NCI-H146 treated with DMSO at 0.1 percent for 48 hours (cell line): ENCODE data around the gene ARF3.
A peak's percentile ranks its signal among the peaks of the same experiment; 100 is the strongest.

Source experiments
- DNase-seq: peaks from one replicate; lab custom pipeline; 2025; ENCODE audit not compliant: unreplicated experiment; lab: John Stamatoyannopoulos, UW

Gene ARF3

GRCh38 chr12:48967991-48968390, 10.7 kb upstream of the ARF3 start:
- DNase-seq, result no peak

- no peak for DNase-seq
Observed at GRCh38 chr12:48966177-48966895, 9.0 kb upstream of the ARF3 start.

DNA sequence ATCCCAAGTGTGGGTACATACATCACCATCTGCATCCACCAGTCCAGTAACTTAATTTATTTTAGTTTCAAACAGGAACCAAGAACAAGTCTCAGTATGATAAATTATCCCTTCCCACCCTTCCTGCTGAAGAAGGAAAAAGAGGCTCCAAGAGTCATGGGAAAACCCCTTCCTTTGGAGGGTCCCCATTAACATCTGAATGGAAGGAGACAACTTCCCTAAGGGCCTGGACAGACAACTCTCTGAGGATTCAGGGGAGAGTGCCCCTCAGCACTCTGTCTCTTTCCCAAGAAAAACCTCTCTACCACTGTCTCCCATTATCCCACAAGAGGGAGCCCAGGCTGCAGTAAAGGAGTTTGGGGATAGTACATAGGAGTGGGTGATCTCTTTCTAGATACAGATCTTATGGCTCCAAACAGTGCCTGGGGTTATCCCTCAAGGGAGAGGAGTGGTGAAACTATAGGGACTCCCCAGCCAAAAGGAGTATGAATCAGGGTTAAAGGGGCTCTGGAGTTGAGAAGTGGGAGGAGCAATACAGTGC, 8.1 kb upstream of the ARF3 start:
- no peak for DNase-seq

- no peak for DNase-seq
Observed at GRCh38 chr12:48961801-48962200, 4.5 kb upstream of the ARF3 start.

DNA sequence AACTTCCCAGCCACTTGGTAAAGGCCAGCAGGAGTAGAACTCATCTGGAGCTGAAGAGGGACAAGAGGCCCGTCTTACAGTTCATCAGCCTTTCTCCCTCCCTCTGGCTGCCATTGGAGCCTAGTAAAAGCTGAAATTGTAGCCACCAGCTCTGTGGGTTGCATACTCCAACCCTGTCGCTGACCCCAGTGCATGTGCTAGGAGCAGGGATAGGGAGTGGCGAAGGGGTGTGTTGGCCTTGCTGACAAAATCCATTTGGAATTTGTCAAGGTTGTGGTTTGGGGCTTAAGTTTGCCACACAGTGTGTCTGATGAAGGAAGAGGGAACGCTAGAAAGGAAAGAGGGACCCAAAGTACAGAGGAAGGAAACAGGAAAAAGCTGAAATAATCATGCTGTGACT, 4.0 kb upstream of the ARF3 start:
- no peak for DNase-seq

- DNase-seq, result no peak
Observed at GRCh38 chr12:48960834-48961233, 3.5 kb upstream of the ARF3 start.

GRCh38 chr12:48958049-48958388, 732 bp upstream of the ARF3 start:
- DNase-seq, result no peak

DNA sequence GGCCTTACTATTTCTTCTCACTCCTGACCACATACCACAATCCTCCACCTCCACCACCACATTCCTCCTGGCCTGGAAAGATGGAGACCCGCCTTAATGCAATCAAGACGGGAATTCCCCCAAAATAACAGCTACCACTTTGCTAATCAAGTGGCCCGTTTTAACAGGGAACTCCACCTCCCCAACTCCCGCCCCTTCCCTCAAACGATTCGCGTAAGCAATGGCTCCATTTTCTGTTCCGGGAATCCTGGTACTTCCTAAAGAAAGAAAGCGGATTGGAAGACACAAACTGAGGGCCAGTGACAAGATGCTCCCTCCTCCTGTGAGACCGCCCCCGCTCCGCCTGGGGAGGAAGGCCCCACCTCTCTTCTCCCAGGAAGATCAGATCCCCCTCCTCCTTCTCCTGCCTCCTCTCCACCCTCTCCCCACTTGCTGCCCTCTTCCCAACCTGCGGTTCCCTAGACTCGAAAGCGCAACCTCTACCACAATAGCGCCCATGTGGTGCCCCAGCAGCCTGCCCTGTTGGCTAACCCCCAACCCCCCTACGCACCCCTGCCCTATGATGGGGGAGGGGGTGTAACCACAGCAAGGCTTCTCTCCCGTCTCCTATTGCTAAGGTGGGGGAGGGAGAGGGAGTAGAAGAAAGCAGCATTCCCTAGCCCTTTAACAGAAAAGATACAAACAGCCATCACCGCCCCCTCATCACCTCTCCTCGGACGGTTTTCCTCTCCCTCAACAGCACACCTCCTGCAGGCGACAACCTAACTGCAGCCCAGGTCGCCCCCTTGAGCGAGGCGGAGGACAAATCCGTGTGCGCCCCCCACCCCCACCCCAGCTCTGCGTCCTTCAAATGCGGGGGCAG, 777 bp downstream of the ARF3 start:
- peak; percentile 93 for DNase-seq

DNA sequence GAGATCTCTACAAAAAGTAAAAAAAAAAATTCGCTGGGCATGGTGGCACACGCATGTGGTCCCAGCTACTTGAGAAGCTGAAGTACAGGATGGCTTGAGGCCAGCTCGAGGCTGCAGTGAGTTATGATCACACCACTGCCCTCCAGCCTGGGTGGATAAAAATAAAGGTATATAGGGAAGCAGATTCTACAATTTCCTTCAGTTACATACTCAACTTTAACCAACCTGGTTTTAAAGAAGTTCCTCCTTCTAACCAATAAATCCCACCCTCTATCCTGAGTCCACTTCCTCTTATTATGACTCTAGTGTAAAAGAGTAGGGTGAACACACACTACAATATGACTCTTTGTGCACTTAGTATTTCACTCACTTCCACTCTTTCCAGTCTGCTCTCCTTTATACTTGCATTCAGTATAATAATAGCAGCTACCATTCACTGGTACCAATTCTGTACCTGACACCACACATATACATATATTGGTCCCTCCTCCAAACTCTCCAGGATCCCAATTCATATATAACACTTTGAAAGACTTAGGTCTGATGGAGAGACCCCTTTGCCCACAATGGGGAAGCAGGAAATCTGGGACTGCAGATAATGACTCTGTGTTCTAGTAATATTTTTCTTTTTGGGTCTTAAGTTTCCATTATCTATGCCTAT, 2.3 kb downstream of the ARF3 start:
- no peak for DNase-seq

DNA sequence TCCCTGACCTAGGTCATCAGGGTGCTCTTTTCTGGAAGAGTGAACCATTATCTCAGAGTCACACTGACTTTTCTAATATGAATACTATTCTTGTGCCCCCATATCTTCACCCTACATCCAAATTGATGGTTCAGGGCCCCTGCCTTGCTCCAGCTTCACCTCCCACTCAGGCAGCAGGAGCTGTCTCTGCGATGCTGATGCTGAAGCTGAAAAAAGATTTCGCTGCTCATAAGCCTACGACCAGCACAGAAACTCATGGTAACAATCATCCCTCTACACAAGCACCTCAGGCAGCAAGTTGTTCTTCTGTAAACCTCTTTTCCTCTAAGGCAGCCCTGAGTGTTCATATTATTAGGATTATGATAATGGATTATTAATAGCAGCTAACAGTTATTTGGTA, 3.2 kb downstream of the ARF3 start:
- no peak for DNase-seq

- no peak for DNase-seq
Observed at GRCh38 chr12:48952691-48953090, 4.6 kb downstream of the ARF3 start.

- no peak for DNase-seq
Observed at GRCh38 chr12:48947727-48948126, 9.6 kb downstream of the ARF3 start.

GRCh38 chr12:48946943-48947342, 10.3 kb downstream of the ARF3 start:
- DNase-seq, result no peak

DNA sequence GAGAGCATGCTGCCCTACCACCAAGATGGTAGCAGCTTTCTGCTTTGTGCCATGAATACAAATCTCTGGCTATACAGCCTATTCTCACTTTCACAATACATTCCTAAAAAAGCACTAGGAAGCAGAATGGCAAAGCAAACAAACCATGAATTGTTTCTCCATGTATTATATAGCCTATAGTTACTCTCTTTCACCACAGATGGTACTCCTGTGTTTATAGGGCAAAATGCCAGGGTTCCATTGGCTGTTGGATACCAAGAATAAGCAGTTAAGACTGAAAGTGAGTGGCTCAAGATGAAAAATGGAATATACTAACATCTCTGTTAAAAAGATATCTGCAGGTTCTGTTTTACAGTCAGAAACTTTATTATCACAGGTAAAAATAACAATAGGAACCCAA, 11.1 kb downstream of the ARF3 start:
- DNase-seq, result peak; percentile 16

DNA sequence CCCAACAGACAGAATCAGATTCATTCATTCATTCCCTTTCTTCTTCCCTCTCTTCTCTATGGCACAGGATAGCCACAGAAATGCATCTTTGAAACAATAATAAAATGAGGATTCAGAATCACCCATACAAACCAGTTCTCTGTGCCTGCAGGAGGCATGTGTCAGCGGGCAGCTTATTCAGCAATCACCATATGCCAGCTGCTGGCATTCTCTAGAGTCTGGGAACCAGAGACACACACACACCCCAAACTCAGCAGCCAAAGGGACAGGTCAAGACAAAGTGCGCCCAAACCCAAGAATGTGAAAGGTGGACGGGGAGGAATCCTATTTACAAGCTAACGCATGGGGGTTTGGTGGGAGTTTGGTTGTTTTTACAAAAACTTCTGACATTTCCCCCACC, 14.1 kb downstream of the ARF3 start:
- DNase-seq, result no peak

GRCh38 chr12:48940181-48940580, 17.1 kb downstream of the ARF3 start:
- DNase-seq, result no peak

DNA sequence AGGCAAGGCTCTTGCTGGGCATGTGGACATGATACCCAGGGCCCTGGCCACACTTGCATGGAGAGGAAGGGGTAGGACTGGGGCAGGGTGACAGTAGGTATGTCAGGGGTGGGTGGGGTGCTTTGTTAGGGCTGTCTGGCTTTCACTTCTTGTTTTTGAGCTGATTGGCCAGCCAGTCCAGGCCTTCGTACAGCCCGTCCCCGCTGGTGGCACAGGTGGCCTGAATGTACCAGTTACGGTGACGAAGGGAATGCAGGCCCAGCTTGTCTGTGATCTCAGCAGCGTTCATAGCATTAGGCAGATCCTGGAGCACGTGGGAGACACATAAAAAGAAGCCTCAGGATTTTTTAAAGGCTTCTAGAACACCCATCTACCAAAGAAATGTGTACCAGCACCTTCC, 18.5 kb downstream of the ARF3 start:
- no peak for DNase-seq

DNA sequence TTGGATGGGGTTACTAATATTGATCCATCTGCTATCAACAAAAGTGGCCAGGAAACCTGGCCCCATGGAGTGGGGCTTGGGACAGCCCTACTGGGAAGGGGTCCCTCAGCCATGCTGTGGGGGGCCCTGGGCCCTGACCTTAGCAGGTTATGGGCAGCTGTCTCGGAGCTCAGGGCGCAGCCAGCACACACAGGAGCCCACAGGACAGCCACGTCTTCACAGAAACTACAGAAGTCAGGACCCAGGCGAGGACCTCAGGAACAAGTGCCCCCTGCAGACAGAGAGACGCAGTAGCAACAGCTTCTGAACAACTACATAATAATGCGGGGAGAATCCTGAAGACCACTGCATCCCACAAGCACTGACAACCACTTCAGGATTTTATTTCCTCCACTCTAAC, 20.1 kb downstream of the ARF3 start:
- DNase-seq, result no peak

GRCh38 chr12:48936379-48936979, 20.8 kb downstream of the ARF3 start:
- DNase-seq, result peak; percentile 34

- no peak for DNase-seq
Observed at GRCh38 chr12:48934312-48934706, 23.0 kb downstream of the ARF3 start.

- DNase-seq, result no peak
Observed at GRCh38 chr12:48933664-48934311, 23.5 kb downstream of the ARF3 start.
